ENCODE results near the gene ACY1. TPM values are rescaled to one million over a fixed set of nuclear protein-coding genes. Genes with fewer than 3 reads are reported as not detected.

Gene ACY1
- total and polyA plus RNA-seq, 2 of the 13 experiments (the other 11 are each of a cell fraction or from before 2014, with no cell fraction given) = 113 to 162 TPM

DNA sequence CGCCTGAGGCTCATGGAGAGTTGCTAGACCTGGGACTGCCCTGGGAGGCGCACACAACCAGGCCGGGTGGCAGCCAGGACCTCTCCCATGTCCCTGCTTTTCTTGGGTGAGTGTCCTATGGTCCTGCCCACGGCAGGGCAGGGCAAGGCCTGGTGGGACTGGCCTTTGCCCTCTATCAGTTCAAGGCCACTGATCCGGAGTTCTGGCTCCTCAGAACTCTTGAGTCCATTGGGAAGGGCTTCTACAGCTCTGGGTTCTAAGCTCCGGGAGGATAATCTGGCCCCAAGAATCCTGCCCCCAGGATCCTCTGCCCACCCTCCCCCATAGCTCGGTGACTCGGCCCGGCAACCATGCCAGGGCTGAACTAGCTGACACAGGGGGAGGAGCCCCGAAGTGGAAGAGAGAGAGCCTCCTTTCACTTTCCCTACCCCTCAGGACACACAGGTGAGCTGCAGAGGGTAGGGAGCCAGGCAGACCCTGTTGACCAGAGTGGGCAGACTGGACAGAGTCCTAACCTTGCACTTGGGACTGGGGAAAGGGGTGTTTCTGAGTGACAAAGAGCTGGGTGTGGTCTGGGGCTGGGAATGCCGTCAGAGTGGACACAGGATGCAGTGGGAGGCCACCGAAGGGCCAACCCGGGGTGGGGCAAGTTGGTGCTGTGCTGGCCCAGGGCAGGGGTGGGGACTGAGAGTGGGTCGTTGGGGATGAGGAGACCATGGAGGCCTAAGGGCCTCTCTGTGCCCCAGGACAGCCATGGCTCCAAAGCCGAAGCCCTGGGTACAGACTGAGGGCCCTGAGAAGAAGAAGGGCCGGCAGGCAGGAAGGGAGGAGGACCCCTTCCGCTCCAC lies 40.5 kb upstream of the ACY1 start (continued):
- TF ChIP-seq NFAT5 (CRISPR knock-in tag; IDR thresholded peaks at IDR 0.05) (no peak), ZNF253 (CRISPR knock-in tag; IDR thresholded peaks at IDR 0.05; ENCODE audit: borderline replicate concordance) (no peak), SAP130 (CRISPR knock-in tag; IDR thresholded peaks at IDR 0.05; ENCODE audit: low read depth) (peak; percentile 65; the same call in 1 of the 2 replicates), MIXL1 (CRISPR knock-in tag; IDR thresholded peaks at IDR 0.05) (no peak), HDAC2 (CRISPR knock-in tag; IDR thresholded peaks at IDR 0.05) (no peak), ZNF720 (CRISPR knock-in tag; IDR thresholded peaks at IDR 0.05) (no peak), HES4 (CRISPR knock-in tag; IDR thresholded peaks at IDR 0.05; ENCODE audit: borderline replicate concordance) (0 out of 2 replicates have a peak, but pooled peaks have one; percentile 82), ZNF512 (CRISPR knock-in tag; IDR thresholded peaks at IDR 0.05) (no peak), TOPORS (CRISPR knock-in tag; IDR thresholded peaks at IDR 0.05) (no peak; the same call in 1 of the 2 replicates), TAF1 (CRISPR knock-in tag; IDR thresholded peaks at IDR 0.05) (no peak; the same call in 1 of the 2 replicates)
- TF ChIP-seq, protein P1, sequence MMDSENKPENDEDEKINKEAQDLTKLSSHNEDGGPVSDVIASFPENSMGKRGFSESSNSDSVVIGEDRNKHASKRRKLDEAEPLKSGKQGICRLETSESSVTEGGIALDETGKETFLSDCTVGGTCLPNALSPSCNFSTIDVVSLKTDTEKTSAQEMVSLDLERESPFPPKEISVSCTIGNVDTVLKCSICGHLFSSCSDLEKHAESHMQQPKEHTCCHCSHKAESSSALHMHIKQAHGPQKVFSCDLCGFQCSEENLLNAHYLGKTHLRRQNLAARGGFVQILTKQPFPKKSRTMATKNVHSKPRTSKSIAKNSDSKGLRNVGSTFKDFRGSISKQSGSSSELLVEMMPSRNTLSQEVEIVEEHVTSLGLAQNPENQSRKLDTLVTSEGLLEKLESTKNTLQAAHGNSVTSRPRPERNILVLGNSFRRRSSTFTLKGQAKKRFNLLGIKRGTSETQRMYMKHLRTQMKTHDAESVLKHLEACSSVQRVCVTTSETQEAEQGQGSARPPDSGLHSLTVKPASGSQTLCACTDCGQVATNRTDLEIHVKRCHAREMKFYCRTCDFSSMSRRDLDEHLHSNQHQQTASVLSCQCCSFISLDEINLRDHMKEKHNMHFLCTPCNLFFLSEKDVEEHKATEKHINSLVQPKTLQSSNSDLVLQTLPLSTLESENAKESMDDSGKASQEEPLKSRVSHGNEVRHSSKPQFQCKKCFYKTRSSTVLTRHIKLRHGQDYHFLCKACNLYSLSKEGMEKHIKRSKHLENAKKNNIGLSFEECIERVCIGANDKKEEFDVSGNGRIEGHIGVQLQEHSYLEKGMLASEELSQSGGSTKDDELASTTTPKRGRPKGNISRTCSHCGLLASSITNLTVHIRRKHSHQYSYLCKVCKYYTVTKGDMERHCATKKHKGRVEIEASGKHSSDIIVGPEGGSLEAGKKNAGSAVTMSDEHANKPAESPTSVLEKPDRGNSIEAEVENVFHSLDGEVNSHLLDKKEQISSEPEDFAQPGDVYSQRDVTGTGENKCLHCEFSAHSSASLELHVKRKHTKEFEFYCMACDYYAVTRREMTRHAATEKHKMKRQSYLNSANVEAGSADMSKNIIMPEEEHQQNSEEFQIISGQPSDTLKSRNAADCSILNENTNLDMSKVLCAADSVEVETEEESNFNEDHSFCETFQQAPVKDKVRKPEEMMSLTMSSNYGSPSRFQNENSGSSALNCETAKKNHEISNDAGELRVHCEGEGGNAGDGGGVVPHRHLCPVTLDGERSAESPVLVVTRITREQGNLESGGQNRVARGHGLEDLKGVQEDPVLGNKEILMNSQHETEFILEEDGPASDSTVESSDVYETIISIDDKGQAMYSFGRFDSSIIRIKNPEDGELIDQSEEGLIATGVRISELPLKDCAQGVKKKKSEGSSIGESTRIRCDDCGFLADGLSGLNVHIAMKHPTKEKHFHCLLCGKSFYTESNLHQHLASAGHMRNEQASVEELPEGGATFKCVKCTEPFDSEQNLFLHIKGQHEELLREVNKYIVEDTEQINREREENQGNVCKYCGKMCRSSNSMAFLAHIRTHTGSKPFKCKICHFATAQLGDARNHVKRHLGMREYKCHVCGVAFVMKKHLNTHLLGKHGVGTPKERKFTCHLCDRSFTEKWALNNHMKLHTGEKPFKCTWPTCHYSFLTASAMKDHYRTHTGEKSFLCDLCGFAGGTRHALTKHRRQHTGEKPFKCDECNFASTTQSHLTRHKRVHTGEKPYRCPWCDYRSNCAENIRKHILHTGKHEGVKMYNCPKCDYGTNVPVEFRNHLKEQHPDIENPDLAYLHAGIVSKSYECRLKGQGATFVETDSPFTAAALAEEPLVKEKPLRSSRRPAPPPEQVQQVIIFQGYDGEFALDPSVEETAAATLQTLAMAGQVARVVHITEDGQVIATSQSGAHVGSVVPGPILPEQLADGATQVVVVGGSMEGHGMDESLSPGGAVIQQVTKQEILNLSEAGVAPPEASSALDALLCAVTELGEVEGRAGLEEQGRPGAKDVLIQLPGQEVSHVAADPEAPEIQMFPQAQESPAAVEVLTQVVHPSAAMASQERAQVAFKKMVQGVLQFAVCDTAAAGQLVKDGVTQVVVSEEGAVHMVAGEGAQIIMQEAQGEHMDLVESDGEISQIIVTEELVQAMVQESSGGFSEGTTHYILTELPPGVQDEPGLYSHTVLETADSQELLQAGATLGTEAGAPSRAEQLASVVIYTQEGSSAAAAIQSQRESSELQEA (CRISPR knock-in tag; IDR thresholded peaks at IDR 0.05; ENCODE audit: not compliant biosample characterization) = peak; percentile 13
- TF ChIP-seq, protein P2, sequence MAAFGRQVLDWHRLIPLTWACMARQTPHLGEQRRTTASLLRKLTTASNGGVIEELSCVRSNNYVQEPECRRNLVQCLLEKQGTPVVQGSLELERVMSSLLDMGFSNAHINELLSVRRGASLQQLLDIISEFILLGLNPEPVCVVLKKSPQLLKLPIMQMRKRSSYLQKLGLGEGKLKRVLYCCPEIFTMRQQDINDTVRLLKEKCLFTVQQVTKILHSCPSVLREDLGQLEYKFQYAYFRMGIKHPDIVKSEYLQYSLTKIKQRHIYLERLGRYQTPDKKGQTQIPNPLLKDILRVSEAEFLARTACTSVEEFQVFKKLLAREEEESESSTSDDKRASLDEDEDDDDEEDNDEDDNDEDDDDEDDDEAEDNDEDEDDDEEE (CRISPR knock-in tag; IDR thresholded peaks at IDR 0.05) = peak; percentile 27; the same call in 1 of the 2 replicates

Data from HepG2 (cell line).